Mesendoderm (in vitro differentiated cells): Measurements from ENCODE around the gene FTO.

Source experiments
- DNase-seq: peaks from one replicate; pipeline ENCODE4 v3.0.0; 2013
- H2AK5ac ChIP-seq: 2 replicates; pipeline ENCODE4 v1.6.1; 2013; ENCODE audit warnings: low read length, inconsistent platforms
- H2BK120ac ChIP-seq: 2 replicates; pipeline ENCODE4 v1.6.1; 2013; ENCODE audit warnings: low read depth, mild to moderate bottlenecking, low read length, moderate library complexity, mixed read lengths
- H2BK15ac ChIP-seq: replicated peaks from 2 replicates; pipeline ENCODE4 v1.6.1; 2013; ENCODE audit warnings: low read depth, mild to moderate bottlenecking, moderate library complexity
- H2BK5ac ChIP-seq: 2 replicates; pipeline ENCODE4 v1.6.1; 2013; ENCODE audit warnings: low read length, inconsistent platforms
- H3K18ac ChIP-seq: 2 replicates; pipeline ENCODE4 v1.6.1; 2013; ENCODE audit warnings: mild to moderate bottlenecking, low read length, mixed read lengths
- H3K23ac ChIP-seq: one replicate; pipeline ENCODE4 v1.6.1; 2013; ENCODE audit warnings: low read length
- H3K27ac ChIP-seq: 2 replicates; pipeline ENCODE4 v1.5.1; 2013; ENCODE audit warnings: low read depth, mild to moderate bottlenecking, inconsistent platforms, low read length, moderate library complexity
- H3K27me3 ChIP-seq: 2 replicates; pipeline ENCODE4 v1.6.1; 2013; ENCODE audit warnings: low read length, control low read depth, mild to moderate bottlenecking, inconsistent platforms; ENCODE audit not compliant: insufficient read depth, poor library complexity
- H3K36me3 ChIP-seq: 2 replicates; pipeline ENCODE4 v1.6.1; 2013; ENCODE audit warnings: low read length, inconsistent platforms; ENCODE audit not compliant: control insufficient read depth, insufficient read depth
- H3K4ac ChIP-seq: one replicate; pipeline ENCODE4 v1.6.1; 2013; ENCODE audit warnings: low read depth, mild to moderate bottlenecking, low read length, moderate library complexity
- H3K4me1 ChIP-seq: 2 replicates; pipeline ENCODE4 v1.6.1; 2013; ENCODE audit warnings: low read depth, low read length, inconsistent platforms; ENCODE audit not compliant: control insufficient read depth
- H3K4me2 ChIP-seq: 2 replicates; pipeline ENCODE4 v1.6.1; 2013; ENCODE audit warnings: low read length
- H3K4me3 ChIP-seq: 2 replicates; pipeline ENCODE4 v1.5.1; 2013; ENCODE audit warnings: mild to moderate bottlenecking, low read length
- H3K56ac ChIP-seq: one replicate; pipeline ENCODE4 v1.6.1; 2013; ENCODE audit warnings: low read length
- H3K79me1 ChIP-seq: 2 replicates; pipeline ENCODE4 v1.6.1; 2013; ENCODE audit warnings: low read length, inconsistent platforms
- H3K79me2 ChIP-seq: 2 replicates; pipeline ENCODE4 v1.6.1; 2013; ENCODE audit warnings: mild to moderate bottlenecking, low read length; ENCODE audit not compliant: control insufficient read depth, insufficient read depth
- H3K9ac ChIP-seq: 2 replicates; pipeline ENCODE4 v1.6.1; 2013; ENCODE audit warnings: low read length, inconsistent platforms
- H4K5ac ChIP-seq: one replicate; pipeline ENCODE4 v1.6.1; 2013; ENCODE audit warnings: low read length
- H4K8ac ChIP-seq: one replicate; pipeline ENCODE4 v1.6.1; 2013; ENCODE audit warnings: low read depth, mild to moderate bottlenecking, control low read depth, low read length, moderate library complexity
- WGBS: extraction: QIAGEN DNeasy Blood & Tissue Kit; methylation state at CpG from one replicate; pipeline ENCODE4 v1.1.7; 2013; ENCODE audit warnings: low lambda C conversion rate, missing lambda C conversion rate; ENCODE audit not compliant: insufficient coverage; ENCODE audit errors: extremely low coverage; 5-methylcytosine and 5-hydroxymethylcytosine counted together

The FTO gene

GRCh38 chr16:54067322-54068065, 363.5 kb downstream of the FTO start:
- Histone ChIP-seq H3K9ac (no peak overlapping the region), H3K4me2 (no peak overlapping the region), H3K4me1 (no peaks in the 10 kb centered on the region), H3K56ac (no peak overlapping the region), H2BK120ac (no peak overlapping the region), H3K18ac (no peak overlapping the region), H2BK15ac (no peak overlapping the region), H2AK5ac (no peak overlapping the region), H2BK5ac (no peak overlapping the region), H4K5ac (no peak overlapping the region), H4K8ac (no peak overlapping the region), H3K79me2 (no peaks in the 10 kb centered on the region), H3K27ac (no peak overlapping the region), H3K27me3 (no peaks in the 10 kb centered on the region), H3K4ac (no peak overlapping the region), H3K79me1 (no peaks in the 10 kb centered on the region), H3K4me3 (no peak overlapping the region), H3K36me3 (no peaks in the 10 kb centered on the region), H3K23ac (no peak overlapping the region)
- no CpG with 5 or more reads among the region's 8 CpGs for WGBS
- no peak for DNase-seq

- Histone ChIP-seq H3K4me1 (no peaks in the 10 kb centered on the region), H4K8ac (no peak overlapping the region), H3K56ac (no peak overlapping the region), H2BK15ac (no peak overlapping the region), H2BK5ac (no peak overlapping the region), H3K4me2 (no peak overlapping the region), H2AK5ac (no peak overlapping the region), H3K27me3 (no peaks in the 10 kb centered on the region), H3K4ac (no peak overlapping the region), H3K9ac (no peak overlapping the region), H4K5ac (no peak overlapping the region), H3K79me1 (no peaks in the 10 kb centered on the region), H3K79me2 (no peaks in the 10 kb centered on the region), H3K18ac (no peak overlapping the region), H3K4me3 (no peak overlapping the region), H3K27ac (no peak overlapping the region), H3K36me3 (no peaks in the 10 kb centered on the region), H2BK120ac (no peak overlapping the region), H3K23ac (no peak overlapping the region)
- DNase-seq = no peak
- no CpG with 5 or more reads among the region's 2 CpGs for WGBS
These were observed 364.3 kb downstream of the FTO start for GRCh38 chr16:54068212-54068611.

- H4K8ac ChIP-seq = no peak overlapping the region
- H3K79me2 ChIP-seq = no peaks in the 10 kb centered on the region
- H3K56ac ChIP-seq = no peak overlapping the region
- H2BK15ac ChIP-seq = no peak overlapping the region
- H3K18ac ChIP-seq = no peak overlapping the region
- H3K4ac ChIP-seq = no peak overlapping the region
- no peak overlapping the region for H4K5ac ChIP-seq
- no peak overlapping the region for H3K4me3 ChIP-seq
- H3K9ac ChIP-seq = no peak overlapping the region
- no peaks in the 10 kb centered on the region for H3K79me1 ChIP-seq
- H3K36me3 ChIP-seq = no peaks in the 10 kb centered on the region
- no peak overlapping the region for H3K23ac ChIP-seq
- H3K27me3 ChIP-seq = no peaks in the 10 kb centered on the region
- H3K4me1 ChIP-seq = no peaks in the 10 kb centered on the region
- H3K27ac ChIP-seq = no peak overlapping the region
- WGBS = no CpG with 5 or more reads among the region's 3 CpGs
- H2BK120ac ChIP-seq = no peak overlapping the region
- no peak for DNase-seq
- H2AK5ac ChIP-seq = no peak overlapping the region
- no peak overlapping the region for H3K4me2 ChIP-seq
- H2BK5ac ChIP-seq = no peak overlapping the region
These were observed 365.8 kb downstream of the FTO start for GRCh38 chr16:54069601-54070239.

GRCh38 chr16:54070789-54071343, 366.9 kb downstream of the FTO start:
- no CpG with 5 or more reads among the region's 2 CpGs for WGBS
- Histone ChIP-seq H2BK15ac (no peak overlapping the region), H3K27me3 (no peaks in the 10 kb centered on the region), H4K8ac (no peak overlapping the region), H3K56ac (no peak overlapping the region), H3K4me2 (no peak overlapping the region), H3K18ac (no peak overlapping the region), H3K4ac (no peak overlapping the region), H2BK5ac (no peak overlapping the region), H3K4me1 (no peaks in the 10 kb centered on the region), H3K27ac (no peak overlapping the region), H3K79me1 (no peaks in the 10 kb centered on the region), H3K23ac (no peak overlapping the region), H2AK5ac (no peak overlapping the region), H2BK120ac (no peak overlapping the region), H4K5ac (no peak overlapping the region), H3K79me2 (no peaks in the 10 kb centered on the region), H3K36me3 (no peaks in the 10 kb centered on the region), H3K9ac (no peak overlapping the region), H3K4me3 (no peak overlapping the region)
- no peak for DNase-seq

- no peak overlapping the region for H4K8ac ChIP-seq
- no peak overlapping the region for H2BK15ac ChIP-seq
- WGBS = no CpG with 5 or more reads among the region's 3 CpGs
- H2BK5ac ChIP-seq = no peak overlapping the region
- H3K9ac ChIP-seq = no peak overlapping the region
- H3K4me2 ChIP-seq = no peak overlapping the region
- DNase-seq = no peak
- no peak overlapping the region for H2BK120ac ChIP-seq
- no peak overlapping the region for H3K56ac ChIP-seq
- H3K4me1 ChIP-seq = no peaks in the 10 kb centered on the region
- no peaks in the 10 kb centered on the region for H3K27me3 ChIP-seq
- no peak overlapping the region for H2AK5ac ChIP-seq
- H3K79me2 ChIP-seq = no peaks in the 10 kb centered on the region
- H3K79me1 ChIP-seq = no peaks in the 10 kb centered on the region
- no peak overlapping the region for H3K18ac ChIP-seq
- no peak overlapping the region for H3K23ac ChIP-seq
- no peak overlapping the region for H3K27ac ChIP-seq
- no peak overlapping the region for H3K4ac ChIP-seq
- H3K36me3 ChIP-seq = no peaks in the 10 kb centered on the region
- no peak overlapping the region for H3K4me3 ChIP-seq
- no peak overlapping the region for H4K5ac ChIP-seq
These were observed 367.6 kb downstream of the FTO start for GRCh38 chr16:54071514-54071913.
